ENCODE measurements around the gene EMC10.
A peak's percentile ranks its signal among the peaks of the same experiment; 100 is the strongest.
"Not testable (repeated sequence)": the region's sequence is repeated elsewhere in the genome, so short reads cannot be mapped to it uniquely, and the experiment has no call there.

Gene EMC10

GRCh38 chr19:50513746-50514345 lies 37.5 kb downstream of the EMC10 start, which contains the start of gene ASPDH:
TSS of gene ASPDH (minus strand) at chr19:50513913. CDS start at chr19:50513823, 90 bp downstream.
- DNase-seq (ENCODE audit: low read depth, low spot score): no peak

DNA sequence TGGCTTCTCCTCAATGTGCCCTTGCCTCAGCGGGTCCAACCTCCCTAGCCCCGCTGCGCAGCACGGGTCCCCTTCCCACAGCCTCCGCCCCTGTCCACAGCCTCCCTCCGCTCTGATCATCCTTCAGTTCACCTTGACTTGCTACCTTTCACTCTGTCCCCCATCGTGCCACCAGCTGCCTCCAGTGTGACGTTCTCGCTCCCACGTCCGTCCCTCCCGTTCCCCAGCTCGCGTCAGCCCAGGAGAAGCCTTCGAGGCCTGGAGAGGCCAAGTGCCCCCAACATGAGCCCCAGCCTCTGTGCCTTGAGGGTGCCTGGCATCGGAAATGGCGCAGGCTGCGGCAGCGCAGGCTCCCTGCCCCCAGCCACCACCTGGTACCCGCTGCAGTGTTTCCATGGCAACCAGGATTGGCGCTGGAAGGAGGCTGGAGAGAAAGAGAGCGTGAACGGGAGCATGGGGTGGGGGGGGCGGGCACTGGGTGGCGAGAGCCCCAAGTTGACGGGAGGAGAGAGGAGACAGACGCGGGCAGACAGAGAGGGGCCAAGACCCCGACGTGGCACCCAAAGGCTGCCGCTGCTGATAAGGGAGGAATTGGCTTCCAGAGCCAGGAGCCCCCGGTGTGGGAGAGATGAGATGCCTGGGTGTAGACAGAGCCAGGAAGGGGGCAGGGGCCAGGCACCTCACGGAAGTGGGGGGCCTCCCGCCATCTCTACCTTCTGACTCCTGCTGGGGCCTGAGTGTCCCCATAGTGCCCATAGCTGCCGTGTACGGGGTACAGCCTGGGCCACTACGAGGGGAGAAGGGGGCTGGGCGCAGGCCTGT lies 38.2 kb downstream of the EMC10 start:
- DNase-seq (ENCODE audit: low read depth, low spot score): no peak

DNA sequence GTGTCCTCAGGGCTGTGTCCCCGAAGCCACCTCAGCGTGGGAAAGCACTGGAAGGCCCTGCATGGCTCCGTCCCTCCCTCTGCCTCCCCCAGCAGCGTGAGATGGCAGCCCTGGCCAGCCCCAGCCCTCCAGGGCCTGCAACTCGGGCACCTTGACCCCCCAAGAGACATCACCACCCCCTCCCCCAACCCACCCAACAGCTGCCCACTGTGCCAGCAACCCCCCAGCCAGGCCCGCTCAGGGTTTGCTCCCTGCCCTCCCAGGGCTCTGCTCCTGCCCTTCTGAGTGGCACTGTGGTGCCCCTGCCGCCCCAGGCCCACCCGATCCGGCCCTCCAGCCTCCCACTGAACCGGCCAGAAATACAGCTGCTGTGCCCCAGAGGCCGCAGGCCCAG lies 38.9 kb downstream of the EMC10 start:
- DNase-seq (ENCODE audit: low read depth, low spot score): no peak

GRCh38 chr19:50516456-50516855 lies 40.1 kb downstream of the EMC10 start:
- no peak for DNase-seq (ENCODE audit: low read depth, low spot score)

- DNase-seq (ENCODE audit: low read depth, low spot score): no peak
These were observed 40.8 kb downstream of the EMC10 start for GRCh38 chr19:50516964-50517703.

- DNase-seq (ENCODE audit: low read depth, low spot score): no peak
These were observed 41.4 kb downstream of the EMC10 start for GRCh38 chr19:50517704-50518075.

DNA sequence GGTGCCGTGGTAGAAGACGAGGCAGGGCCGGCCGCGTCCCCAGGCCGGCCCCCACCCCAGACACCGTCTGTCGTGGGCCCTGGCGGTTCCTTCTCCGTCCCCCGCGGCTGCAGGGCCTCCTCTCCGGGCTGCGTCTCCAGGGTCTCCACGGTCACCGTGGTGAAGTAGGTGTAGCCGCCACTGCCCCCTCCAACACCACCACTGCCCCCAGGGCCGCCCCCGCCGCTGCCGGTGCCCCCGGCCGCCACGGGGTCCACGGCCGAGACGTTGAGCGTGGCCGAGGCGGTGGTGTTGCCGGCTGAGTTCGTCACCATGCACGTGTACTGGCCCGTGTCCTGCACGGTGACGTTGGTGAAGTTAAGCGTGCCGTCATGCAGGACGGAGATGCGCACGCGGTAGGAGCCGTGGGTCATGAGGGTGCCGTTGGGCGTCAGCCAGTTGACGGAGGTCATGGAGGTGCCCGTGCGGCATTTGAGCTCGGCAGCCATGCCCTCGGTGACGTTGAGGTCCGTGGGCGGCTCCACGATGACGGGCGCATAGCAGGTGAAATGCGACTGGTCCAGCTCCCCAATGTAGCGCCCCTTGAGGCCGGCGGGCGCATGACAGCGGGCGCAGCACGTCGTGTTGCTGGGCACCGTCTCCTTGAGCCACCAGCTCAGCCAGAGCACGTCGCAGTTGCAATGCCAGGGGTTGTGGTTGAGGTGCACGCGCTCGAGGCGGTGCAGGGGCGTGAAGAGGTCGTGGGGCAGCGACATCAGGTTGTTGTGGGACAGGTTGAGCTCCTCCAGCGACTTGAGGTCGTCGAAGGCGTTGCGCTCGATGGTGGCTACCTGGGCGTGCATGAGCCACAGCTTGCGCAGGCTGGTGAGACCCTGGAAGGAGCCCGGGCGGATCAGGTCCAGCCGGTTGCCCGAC lies 42.0 kb downstream of the EMC10 start:
- DNase-seq (ENCODE audit: low read depth, low spot score): no peak

- no peak for DNase-seq (ENCODE audit: low read depth, low spot score)
These were observed 42.8 kb downstream of the EMC10 start for GRCh38 chr19:50519006-50519575.

- DNase-seq (ENCODE audit: low read depth, low spot score): no peak
These were observed 44.6 kb downstream of the EMC10 start for GRCh38 chr19:50520822-50521465.

DNA sequence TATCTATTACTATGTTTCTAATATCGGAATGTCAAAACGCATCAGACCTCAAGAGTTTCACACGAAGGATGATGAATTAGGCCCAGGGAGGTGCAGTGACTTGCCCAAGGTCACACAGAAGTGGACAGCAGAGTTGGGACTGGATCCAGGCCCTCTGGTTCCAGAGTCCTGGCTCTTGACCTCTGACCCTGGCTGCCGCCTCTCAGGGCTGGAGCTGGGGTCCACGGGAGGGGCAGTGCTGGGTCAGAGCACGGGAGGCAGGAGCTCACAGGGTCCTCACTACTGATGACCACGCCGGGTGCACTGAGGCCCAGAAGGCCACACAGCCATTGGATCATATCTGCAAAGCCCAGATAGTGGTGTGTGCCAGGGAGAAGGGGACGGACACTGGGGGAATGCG lies 46.6 kb downstream of the EMC10 start:
- no peak for DNase-seq (ENCODE audit: low read depth, low spot score)

DNA sequence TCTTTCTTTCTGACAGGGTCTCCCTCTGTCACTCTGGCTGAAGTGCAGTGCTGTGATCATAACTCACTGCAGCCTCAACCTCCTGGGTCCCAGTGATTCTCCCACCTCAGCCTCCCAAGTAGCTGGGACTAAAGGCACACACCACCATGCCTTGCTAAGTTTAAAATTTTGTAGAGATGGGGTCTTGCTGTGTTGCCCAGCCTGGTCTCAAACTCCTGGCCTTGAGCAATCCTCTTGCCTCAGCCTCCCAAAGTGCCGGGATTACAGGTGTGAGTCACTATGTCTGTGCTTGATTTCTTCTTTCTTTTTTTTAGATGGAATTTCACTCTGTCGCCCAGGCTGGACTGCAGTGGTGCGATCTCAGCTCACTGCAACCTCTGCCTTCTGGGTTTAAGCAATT lies 51.7 kb downstream of the EMC10 start:
- not testable (repeated sequence) for DNase-seq (ENCODE audit: low read depth, low spot score)

- DNase-seq (ENCODE audit: low read depth, low spot score): no peak
These were observed 54.9 kb downstream of the EMC10 start for GRCh38 chr19:50531171-50531612.

DNA sequence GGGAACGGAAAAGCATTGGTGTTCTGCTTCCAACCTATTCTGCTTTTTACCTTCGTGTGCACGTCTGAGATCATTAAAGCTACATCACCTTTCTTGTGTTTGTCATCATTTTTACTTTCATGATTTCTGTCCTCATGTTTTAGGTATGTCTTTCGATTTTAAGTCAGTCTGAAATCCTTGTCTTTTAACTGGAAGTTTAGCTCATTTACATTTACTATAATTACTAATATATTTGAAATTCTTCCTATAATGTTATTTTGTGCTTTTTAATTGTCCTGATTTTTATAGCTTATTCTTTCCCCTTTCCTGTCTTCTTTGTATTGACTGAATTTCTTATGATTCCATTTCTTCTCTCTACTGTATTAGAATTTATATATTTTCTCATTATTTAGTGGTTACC lies 56.6 kb downstream of the EMC10 start:
- no peak for DNase-seq (ENCODE audit: low read depth, low spot score)

- DNase-seq (ENCODE audit: low read depth, low spot score): no peak
These were observed 58.2 kb downstream of the EMC10 start for GRCh38 chr19:50534478-50534877.

GRCh38 chr19:50535672-50536187 lies 59.4 kb downstream of the EMC10 start:
- peak; percentile 59 for DNase-seq (ENCODE audit: low read depth, low spot score)

- DNase-seq (ENCODE audit: low read depth, low spot score): no peak
These were observed 60.5 kb downstream of the EMC10 start for GRCh38 chr19:50536662-50537305.

- no peak for DNase-seq (ENCODE audit: low read depth, low spot score)
These were observed 61.0 kb downstream of the EMC10 start for GRCh38 chr19:50537306-50537685.

DNA sequence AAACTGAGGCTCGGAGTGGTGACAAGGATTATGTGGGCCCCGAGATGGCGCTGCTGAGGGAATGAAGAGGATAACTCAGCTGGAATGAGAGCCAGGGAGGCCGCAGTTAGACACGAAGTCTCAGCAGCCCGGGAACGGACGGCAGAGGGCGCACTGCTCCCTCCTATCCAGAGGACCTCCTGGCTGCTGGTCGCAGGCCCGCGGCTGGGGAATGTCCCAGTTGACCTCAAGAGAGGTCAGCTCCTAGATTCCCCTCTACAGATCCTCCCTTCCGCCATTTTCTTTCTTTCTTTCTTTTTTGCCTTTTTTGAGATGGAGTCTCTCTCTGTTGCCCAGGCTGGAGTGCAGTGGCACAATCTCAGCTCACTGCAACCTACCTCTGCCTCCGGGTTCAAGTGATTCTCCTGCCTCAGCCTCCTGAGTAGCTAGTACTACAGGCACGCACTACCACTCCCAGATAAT lies 61.5 kb downstream of the EMC10 start:
- DNase-seq (ENCODE audit: low read depth, low spot score): peak; percentile 98

Measured in ELF-1 (cell line).